NCI-H187 (cell line): ENCODE results near the gene SHB.

Experiments
- DNase-seq, 2 experiments: peaks; one replicate each; lab custom pipeline; 2025; lab: John Stamatoyannopoulos, UW

SHB gene

GRCh38 chr9:38008168-38009034 is 60.6 kb downstream of the SHB start:
- no peak for DNase-seq

GRCh38 chr9:38007016-38007415 is 62.0 kb downstream of the SHB start:
- DNase-seq: no peak

GRCh38 chr9:38006163-38006562 is 62.9 kb downstream of the SHB start:
- DNase-seq: no peak

- DNase-seq: no peak
Measured at GRCh38 chr9:38004809-38005560, 64.0 kb downstream of the SHB start.

DNA sequence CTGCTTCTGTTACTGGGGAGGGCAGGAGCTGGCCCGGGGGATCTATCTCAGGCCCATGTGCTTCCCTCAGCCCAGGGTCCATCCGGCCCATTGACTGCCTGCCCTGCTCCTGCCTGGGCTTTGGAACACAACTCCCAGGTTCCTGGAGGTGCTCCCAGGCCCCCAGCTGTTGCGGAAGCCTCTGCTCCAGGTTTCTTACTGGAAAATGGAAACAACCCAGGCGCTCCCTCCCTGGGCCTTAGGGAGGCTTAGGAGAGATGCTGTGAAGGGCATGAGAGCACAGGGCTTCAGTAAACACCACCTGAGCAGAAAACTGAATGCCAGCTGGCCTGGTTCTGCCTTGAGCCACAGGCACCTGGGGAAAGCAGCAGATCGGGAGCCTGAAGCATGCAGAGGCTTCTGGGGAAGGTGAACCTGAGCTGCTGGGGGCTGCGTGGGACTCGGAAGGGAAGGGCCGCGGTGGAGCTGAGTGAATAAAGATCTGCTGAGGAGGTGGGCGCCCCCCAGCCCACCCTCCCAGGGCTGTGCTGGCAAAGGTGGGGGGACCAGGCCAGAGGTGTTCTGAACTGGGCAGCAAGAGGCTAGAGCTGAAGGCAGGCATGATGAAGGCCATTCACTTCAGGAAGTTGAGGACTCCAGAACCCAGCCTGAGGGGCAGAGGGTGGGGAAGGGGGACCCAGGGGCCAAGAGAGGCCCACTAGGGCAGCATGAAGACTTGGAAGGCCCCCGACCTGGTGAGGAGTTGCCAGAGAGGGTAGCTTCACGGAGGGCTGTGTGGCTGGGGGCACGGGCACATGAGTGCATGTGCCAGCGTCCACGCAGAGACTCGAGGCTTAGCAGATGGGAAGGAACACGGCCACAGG is 64.8 kb downstream of the SHB start:
- DNase-seq: no peak

- no peak for DNase-seq
Measured at GRCh38 chr9:38003230-38003629, 65.8 kb downstream of the SHB start.

- no peak for DNase-seq
Measured at GRCh38 chr9:38001430-38001829, 67.6 kb downstream of the SHB start.

DNA sequence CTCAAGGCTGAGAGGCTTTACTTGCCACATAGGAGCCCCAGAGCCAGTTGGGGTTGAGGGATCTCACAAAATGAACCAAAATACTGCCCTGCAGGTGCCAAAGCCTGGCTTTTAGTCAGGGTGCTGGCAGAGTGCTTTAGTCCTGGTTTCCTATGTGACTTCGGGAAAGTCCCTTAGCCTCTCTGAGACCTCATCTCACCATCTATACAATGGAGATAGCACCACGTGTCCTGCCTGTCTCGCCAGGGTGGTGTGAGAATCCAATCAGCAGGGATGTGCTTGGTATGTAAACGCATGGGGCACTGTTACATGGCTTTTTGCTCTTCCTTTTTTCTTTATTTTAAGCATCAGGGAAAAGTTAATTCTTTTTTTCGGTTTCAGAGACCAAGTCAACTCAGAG is 68.3 kb downstream of the SHB start:
- DNase-seq: no peak

DNA sequence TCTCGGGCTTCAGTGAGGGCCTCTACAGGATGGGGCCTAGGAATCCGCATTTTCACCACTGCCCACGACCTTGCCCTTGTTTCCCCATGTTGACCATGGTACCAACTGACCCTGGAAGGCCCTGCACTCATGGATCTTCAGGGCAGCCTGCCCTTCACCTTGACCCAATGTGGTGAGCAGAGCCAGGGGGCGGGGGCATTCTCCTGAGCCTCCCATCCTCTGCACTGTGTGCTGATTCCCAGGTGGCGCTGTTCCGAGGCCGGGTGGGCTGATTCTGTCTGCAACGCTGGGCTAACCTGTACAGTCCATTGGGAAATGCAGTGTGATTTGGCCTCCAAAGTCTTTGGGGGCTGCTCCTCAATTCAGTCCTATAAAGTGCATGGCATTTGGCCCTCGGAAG is 68.7 kb downstream of the SHB start:
- no peak for DNase-seq

DNA sequence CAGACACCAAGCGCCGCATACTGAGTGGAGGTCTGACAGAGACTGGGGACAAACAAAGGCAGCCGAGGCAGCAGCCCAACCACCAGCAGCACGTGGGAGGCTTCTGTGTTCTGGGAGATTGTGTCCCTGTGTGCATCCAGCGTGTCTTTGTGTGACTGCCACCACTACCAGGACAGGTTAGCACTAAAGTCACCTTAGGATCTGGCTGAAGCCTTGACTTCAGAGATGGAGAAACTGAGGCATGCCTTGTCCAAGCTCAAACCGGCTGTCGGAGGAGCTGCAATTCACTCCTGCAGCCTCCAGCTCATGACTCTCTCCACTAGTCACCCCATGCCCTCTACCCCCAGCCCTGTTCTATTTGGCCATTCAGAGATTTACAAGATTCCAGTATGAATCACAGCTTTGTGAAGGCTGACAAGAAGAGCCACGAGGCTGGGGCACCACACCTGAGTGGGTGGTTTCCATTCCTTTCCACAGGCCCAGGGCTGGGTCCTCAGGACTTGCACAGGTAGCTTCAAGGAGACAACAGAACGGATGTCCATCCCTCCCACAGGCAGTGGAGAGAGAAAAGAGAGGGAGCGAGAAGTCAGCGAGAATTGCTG is 69.3 kb downstream of the SHB start:
- no peak for DNase-seq

DNA sequence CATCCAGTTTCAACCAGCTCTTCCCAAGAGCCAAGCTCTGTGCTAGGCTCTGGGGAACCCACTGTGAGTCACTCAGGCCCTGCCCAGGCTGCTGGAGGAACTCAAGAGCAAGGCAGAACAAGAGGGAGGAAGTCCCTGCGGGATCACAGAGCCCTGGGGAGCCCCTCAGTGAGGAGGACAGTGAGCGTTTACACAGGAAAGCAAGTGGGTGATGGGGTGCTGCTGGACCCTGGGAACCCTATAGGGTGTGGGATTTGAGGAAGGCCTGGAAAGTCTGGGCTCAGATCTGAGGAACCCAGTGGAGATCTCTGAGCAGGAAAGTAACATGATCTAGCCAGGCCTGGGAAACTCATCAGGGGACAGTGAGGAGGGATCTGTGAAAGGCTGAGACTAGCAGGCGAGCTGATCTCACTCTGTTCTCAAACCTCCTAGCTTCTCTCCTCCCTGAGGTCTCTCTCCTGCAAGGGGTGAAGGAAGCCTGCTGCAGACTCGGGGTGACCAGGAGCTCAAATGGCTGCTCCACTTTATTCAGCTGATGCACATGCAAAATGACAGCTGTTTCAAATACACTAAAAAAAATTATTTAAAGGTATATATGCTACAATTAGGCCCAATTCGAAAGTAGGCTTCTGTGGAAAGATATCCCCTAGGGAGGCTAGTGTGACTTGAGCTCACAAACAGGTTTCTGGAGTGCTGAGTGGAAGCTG is 70.0 kb downstream of the SHB start:
- DNase-seq: no peak

DNA sequence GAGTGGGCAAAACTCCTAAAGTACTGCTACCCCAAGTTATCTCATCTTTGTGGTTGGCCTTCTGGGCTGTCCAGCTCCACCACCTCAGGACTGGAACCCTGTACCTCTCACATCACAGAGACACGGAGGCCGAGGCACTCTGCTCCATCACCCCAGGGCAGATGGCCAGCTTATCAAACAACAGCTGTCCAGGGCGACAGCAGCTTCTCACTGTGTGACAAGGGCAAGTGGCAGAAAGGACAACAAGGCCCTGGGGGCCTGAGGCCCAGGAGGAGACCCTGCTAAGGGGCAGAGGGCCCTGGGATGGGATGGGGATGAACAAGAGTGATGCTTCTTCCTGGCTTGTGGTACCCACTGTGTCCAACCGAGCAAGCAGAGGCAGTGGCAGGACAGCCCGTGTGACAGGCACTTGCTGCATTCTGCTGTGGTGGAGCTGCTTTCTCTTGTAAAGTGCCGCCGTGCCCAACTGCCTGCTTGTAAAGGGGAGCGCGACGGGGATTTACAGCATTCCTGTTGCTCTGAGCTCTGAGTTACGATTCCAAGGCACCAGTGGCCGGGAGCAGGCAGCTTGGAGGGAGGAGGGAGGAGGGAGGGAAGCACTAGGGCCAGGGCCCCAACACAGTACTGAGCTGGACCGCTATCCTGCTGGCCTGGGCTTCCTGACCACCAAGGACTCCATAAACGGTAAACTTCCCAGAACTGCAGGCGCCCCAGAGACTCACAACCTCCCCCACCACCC is 71.2 kb downstream of the SHB start:
- DNase-seq: no peak

GRCh38 chr9:37996819-37997217 is 72.2 kb downstream of the SHB start:
- DNase-seq: no peak

DNA sequence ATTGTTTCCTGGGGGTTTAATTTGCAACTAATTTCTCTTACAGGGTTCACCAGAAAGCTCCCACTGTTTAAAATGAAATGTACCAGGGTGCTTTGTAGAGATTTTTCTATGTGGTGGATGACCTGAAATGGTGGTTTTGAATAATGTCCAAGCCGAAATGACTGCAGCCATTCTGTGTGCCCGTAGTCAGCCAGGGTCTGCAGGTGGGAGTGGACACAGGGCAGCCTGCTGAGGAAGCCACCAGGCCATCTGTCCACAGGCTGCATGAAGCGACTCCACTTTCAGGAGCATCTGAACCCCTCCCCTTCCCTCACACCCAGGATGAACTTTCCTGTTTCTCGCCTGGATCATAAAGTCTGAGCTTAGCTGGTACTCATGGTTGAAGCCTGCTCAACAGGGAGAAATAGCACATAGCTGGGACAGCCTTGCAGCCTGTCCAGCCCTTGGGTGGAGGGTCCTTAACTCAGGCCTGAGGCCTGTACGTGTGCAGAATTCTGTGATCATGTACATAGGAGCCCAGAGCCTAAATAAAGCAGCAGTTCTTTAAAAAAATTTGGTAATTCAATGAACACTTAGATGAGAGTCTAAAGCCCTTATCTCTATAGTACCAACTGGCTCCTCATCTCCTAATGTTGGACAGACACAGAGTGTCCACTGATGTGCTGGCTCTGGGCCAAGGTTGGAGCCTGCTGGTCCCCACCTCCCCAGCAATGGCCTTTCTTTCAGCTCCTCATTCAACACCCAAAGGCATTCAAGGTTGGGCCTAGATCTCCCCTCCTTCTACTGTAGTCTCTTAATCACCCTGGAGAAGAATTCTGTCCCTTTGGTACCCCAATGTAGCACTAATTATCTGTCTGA is 72.8 kb downstream of the SHB start:
- no peak for DNase-seq

DNA sequence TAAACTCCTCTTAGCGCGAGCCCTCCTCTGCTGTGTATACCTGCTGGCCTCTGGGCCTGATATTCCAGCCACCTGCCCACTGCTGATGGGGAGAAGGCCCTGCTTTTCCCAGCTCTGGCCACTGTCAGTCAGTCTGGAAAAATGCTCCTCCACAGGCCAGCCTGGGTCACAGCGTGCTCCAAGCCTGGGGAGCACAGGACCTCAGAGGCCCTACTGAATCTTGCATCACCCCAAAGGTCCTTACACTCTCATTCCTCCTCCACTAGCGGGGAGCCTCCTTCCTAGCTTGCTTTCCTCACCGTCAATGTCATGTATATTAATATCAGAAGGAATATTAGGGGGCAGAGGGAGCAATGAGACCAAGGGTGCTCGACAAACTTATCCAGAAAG is 73.7 kb downstream of the SHB start:
- no peak for DNase-seq

GRCh38 chr9:37994639-37995347 is 74.2 kb downstream of the SHB start:
- DNase-seq: peak in 1 of 2 experiments; percentile 14

- no peak for DNase-seq
Measured at GRCh38 chr9:37992924-37993349, 76.1 kb downstream of the SHB start.

GRCh38 chr9:37990404-37991015 is 78.5 kb downstream of the SHB start:
- DNase-seq: no peak

DNA sequence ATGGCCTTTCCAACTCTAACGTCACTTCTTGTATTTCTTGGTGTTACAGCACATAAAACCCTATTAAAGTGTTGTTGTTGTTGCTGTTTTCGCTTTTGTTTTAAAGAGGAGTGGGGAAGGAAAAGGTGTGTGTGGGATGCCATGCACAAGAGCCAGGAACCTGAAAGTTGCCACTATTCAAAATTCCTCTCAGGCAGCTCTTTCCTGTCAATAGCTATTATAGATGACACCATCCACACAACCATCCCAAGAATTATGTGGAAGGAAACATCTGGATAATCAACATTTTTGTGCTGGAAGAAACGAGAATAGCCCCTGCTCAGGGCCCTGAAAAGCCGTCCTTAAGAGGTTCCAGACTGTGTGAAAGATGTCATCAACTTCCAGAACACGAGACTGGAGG is 79.3 kb downstream of the SHB start:
- no peak for DNase-seq
